ENCODE data around the gene JAK3. TPM values are rescaled to one million over a fixed set of nuclear protein-coding genes. Genes with fewer than 3 reads are reported as not detected.

The JAK3 gene
- total and polyA plus RNA-seq, 4 donors: 2.3 to 33.3 (median 9.0) TPM

- intact Hi-C loops (cut with DNase I): no loop called here
- 57 to 59% methylated on average over 6 of the region's 6 CpGs for WGBS, 2 donors
These were observed 20.9 kb upstream of the JAK3 start for GRCh38 chr19:17868669-17869068.

GRCh38 chr19:17866964-17867486, 19.2 kb upstream of the JAK3 start:
- no peak overlapping the region for H3K27ac ChIP-seq (ENCODE audit: low read depth in 1 of 2, low read length in 2 of 2)
- ATAC-seq (ENCODE audit: low FRiP score): no peak
- WGBS, 2 donors: 64 to 66% methylated on average over 11 of the region's 11 CpGs
- no peak overlapping the region for H3K4me3 ChIP-seq (ENCODE audit: low read length in 2 of 2)
- H3K4me1 ChIP-seq (ENCODE audit: control insufficient read depth in 1 of 2, insufficient read depth in 2 of 2, low read length in 2 of 2): no peaks in the 10 kb centered on the region
- intact Hi-C loops (cut with DNase I): no loop called here
- no peaks in the 10 kb centered on the region for H3K9me3 ChIP-seq (ENCODE audit: control insufficient read depth, low read length)
- no peaks in the 10 kb centered on the region for H3K27me3 ChIP-seq (ENCODE audit: control insufficient read depth in 1 of 2, insufficient read depth in 2 of 2, low read length in 1 of 2)
- H3K36me3 ChIP-seq (ENCODE audit: control insufficient read depth in 1 of 2, insufficient read depth in 2 of 2, low read length in 1 of 2): peaks cover 0 to 1% of the 10 kb centered on the region in 2 donors
- DNase-seq: no peak

More at GRCh38 chr19:17868669-17869068, 20.9 kb upstream of the JAK3 start:
- Histone ChIP-seq H3K4me3 (ENCODE audit: low read length in 2 of 2) (no peak overlapping the region), H3K4me1 (ENCODE audit: control insufficient read depth in 1 of 2, insufficient read depth in 2 of 2, low read length in 2 of 2) (no peaks in the 10 kb centered on the region), H3K9me3 (ENCODE audit: control insufficient read depth, low read length) (no peaks in the 10 kb centered on the region), H3K27ac (ENCODE audit: low read depth in 1 of 2, low read length in 2 of 2) (no peak overlapping the region), H3K27me3 (ENCODE audit: control insufficient read depth in 1 of 2, insufficient read depth in 2 of 2, low read length in 1 of 2) (peaks cover 0 to under 1% of the 10 kb centered on the region in 2 donors), H3K36me3 (ENCODE audit: control insufficient read depth in 1 of 2, insufficient read depth in 2 of 2, low read length in 1 of 2) (no peaks in the 10 kb centered on the region)
- DNase-seq: no peak
- no peak for ATAC-seq (ENCODE audit: low FRiP score)

GRCh38 chr19:17866312-17866963, 18.7 kb upstream of the JAK3 start:
- 84 to 88% methylated on average over 8 of the region's 8 CpGs for WGBS, 2 donors
- Histone ChIP-seq H3K36me3 (ENCODE audit: control insufficient read depth in 1 of 2, insufficient read depth in 2 of 2, low read length in 1 of 2) (peaks cover 0 to 1% of the 10 kb centered on the region in 2 donors), H3K27ac (ENCODE audit: low read depth in 1 of 2, low read length in 2 of 2) (no peak overlapping the region), H3K4me1 (ENCODE audit: control insufficient read depth in 1 of 2, insufficient read depth in 2 of 2, low read length in 2 of 2) (no peaks in the 10 kb centered on the region), H3K27me3 (ENCODE audit: control insufficient read depth in 1 of 2, insufficient read depth in 2 of 2, low read length in 1 of 2) (no peaks in the 10 kb centered on the region), H3K4me3 (ENCODE audit: low read length in 2 of 2) (no peak overlapping the region), H3K9me3 (ENCODE audit: control insufficient read depth, low read length) (no peaks in the 10 kb centered on the region)
- no peak for ATAC-seq (ENCODE audit: low FRiP score)
- no peak for DNase-seq
- intact Hi-C loops (cut with DNase I): no loop called here

- no peak overlapping the region for H3K27ac ChIP-seq (ENCODE audit: low read depth in 1 of 2, low read length in 2 of 2)
- H3K27me3 ChIP-seq (ENCODE audit: control insufficient read depth in 1 of 2, insufficient read depth in 2 of 2, low read length in 1 of 2): no peaks in the 10 kb centered on the region
- WGBS, 2 donors: 63 to 68% methylated on average over 13 of the region's 13 CpGs
- DNase-seq (no peak), ATAC-seq (ENCODE audit: low FRiP score) (no peak)
- peaks cover 1 to 5% of the 10 kb centered on the region in 2 donors for H3K4me1 ChIP-seq (ENCODE audit: control insufficient read depth in 1 of 2, insufficient read depth in 2 of 2, low read length in 2 of 2)
- H3K4me3 ChIP-seq (ENCODE audit: low read length in 2 of 2): no peak overlapping the region
- no peaks in the 10 kb centered on the region for H3K9me3 ChIP-seq (ENCODE audit: control insufficient read depth, low read length)
- H3K36me3 ChIP-seq (ENCODE audit: control insufficient read depth in 1 of 2, insufficient read depth in 2 of 2, low read length in 1 of 2): peaks cover 0 to 1% of the 10 kb centered on the region in 2 donors
- intact Hi-C loops (cut with DNase I): no loop called here
These were observed 17.9 kb upstream of the JAK3 start for GRCh38 chr19:17865364-17866311.

- Histone ChIP-seq H3K27me3 (ENCODE audit: control insufficient read depth in 1 of 2, insufficient read depth in 2 of 2, low read length in 1 of 2) (no peaks in the 10 kb centered on the region), H3K27ac (ENCODE audit: low read depth in 1 of 2, low read length in 2 of 2) (no peak overlapping the region), H3K4me1 (ENCODE audit: control insufficient read depth in 1 of 2, insufficient read depth in 2 of 2, low read length in 2 of 2) (peaks cover 2 to 6% of the 10 kb centered on the region in 2 donors), H3K4me3 (ENCODE audit: low read length in 2 of 2) (no peak overlapping the region), H3K36me3 (ENCODE audit: control insufficient read depth in 1 of 2, insufficient read depth in 2 of 2, low read length in 1 of 2) (peaks cover 0 to 1% of the 10 kb centered on the region in 2 donors), H3K9me3 (ENCODE audit: control insufficient read depth, low read length) (no peaks in the 10 kb centered on the region)
- DNase-seq (no peak), ATAC-seq (ENCODE audit: low FRiP score) (no peak)
- WGBS, 2 donors: 89 to 90% methylated on average over 8 of the region's 8 CpGs
- intact Hi-C loops (cut with DNase I): loop anchor here in 1 of 2 donors (5.0 kb wide), 1 partner anchor 134 kb away; no protein-coding TSS in a partner anchor
These were observed 15.9 kb upstream of the JAK3 start for GRCh38 chr19:17863520-17864182.

GRCh38 chr19:17862711-17863519, 15.1 kb upstream of the JAK3 start:
- no peak for ATAC-seq (ENCODE audit: low FRiP score)
- H3K36me3 ChIP-seq (ENCODE audit: control insufficient read depth in 1 of 2, insufficient read depth in 2 of 2, low read length in 1 of 2): peaks cover 0 to 1% of the 10 kb centered on the region in 2 donors
- no peaks in the 10 kb centered on the region for H3K9me3 ChIP-seq (ENCODE audit: control insufficient read depth, low read length)
- intact Hi-C loops (cut with DNase I): loop anchor here in 1 of 2 donors (5.0 kb wide), 1 partner anchor 134 kb away; no protein-coding TSS in a partner anchor
- WGBS, 2 donors: 88 to 90% methylated on average over 27 to 31 of the region's 31 CpGs
- no peaks in the 10 kb centered on the region for H3K27me3 ChIP-seq (ENCODE audit: control insufficient read depth in 1 of 2, insufficient read depth in 2 of 2, low read length in 1 of 2)
- H3K27ac ChIP-seq (ENCODE audit: low read depth in 1 of 2, low read length in 2 of 2): no peak overlapping the region
- peaks cover 2 to 6% of the 10 kb centered on the region in 2 donors for H3K4me1 ChIP-seq (ENCODE audit: control insufficient read depth in 1 of 2, insufficient read depth in 2 of 2, low read length in 2 of 2)
- DNase-seq: no peak
- H3K4me3 ChIP-seq (ENCODE audit: low read length in 2 of 2): no peak overlapping the region

GRCh38 chr19:17861542-17862402, 14.0 kb upstream of the JAK3 start:
- Histone ChIP-seq H3K27ac (ENCODE audit: low read depth in 1 of 2, low read length in 2 of 2) (no peak overlapping the region), H3K9me3 (ENCODE audit: control insufficient read depth, low read length) (no peaks in the 10 kb centered on the region), H3K4me1 (ENCODE audit: control insufficient read depth in 1 of 2, insufficient read depth in 2 of 2, low read length in 2 of 2) (peaks cover 2 to 6% of the 10 kb centered on the region in 2 donors), H3K36me3 (ENCODE audit: control insufficient read depth in 1 of 2, insufficient read depth in 2 of 2, low read length in 1 of 2) (peaks cover 0 to 1% of the 10 kb centered on the region in 2 donors), H3K27me3 (ENCODE audit: control insufficient read depth in 1 of 2, insufficient read depth in 2 of 2, low read length in 1 of 2) (no peaks in the 10 kb centered on the region), H3K4me3 (ENCODE audit: low read length in 2 of 2) (no peak overlapping the region)
- DNase-seq (no peak), ATAC-seq (ENCODE audit: low FRiP score) (no peak)
- intact Hi-C loops (cut with DNase I): loop anchor here in 1 of 2 donors (5.0 kb wide), 1 partner anchor 136 kb away; no protein-coding TSS in a partner anchor
- 85 to 91% methylated on average over 22 to 23 of the region's 23 CpGs for WGBS, 2 donors

Measured in aorta (tissue), 5 donors.